ENCODE data around the gene LPCAT3.

GRCh38 chr12:7031306-7031705 is 13.0 kb upstream of the LPCAT3 start:
- no peak for TF ChIP-seq CTCF (optimal IDR thresholded peaks at IDR 0.05 in 1 of 3, IDR thresholded peaks at IDR 0.05 in 1 of 3, conservative IDR thresholded peaks at IDR 0.05 in 1 of 3; ENCODE audit: extremely low read depth in 1 of 3, insufficient read depth in 2 of 3, low read length in 3 of 3)
- no peak for TF ChIP-seq EZH2 (IDR thresholded peaks at IDR 0.05; ENCODE audit: low read length)
